SK-N-SH (cell line): ENCODE results near the gene PATE1. TPM values are rescaled to one million over a fixed set of nuclear protein-coding genes. Genes with fewer than 3 reads are reported as not detected.
A peak's percentile ranks its signal among the peaks of the same experiment; 100 is the strongest.

Source experiments
- CTCF ChIA-PET: fragments of 300-600, 350-600 bp; formaldehyde crosslinking; extraction: SDS; loops from one replicate; lab custom pipeline; 2021; lab: Yijun Ruan, JAX
- POLR2A ChIA-PET: fragments of 350-600 bp; sonication (Branson Sonifier 250); formaldehyde crosslinking; extraction: SDS; loops from one replicate; lab custom pipeline; 2020; ENCODE audit warnings: antibody characterized with exemption, inconsistent platforms; lab: Yijun Ruan, JAX
- DNase-seq: peaks from one replicate; pipeline ENCODE4 v3.0.0; 2012
- H2AFZ ChIP-seq: fragments of 200-600 bp; sonication (generic); 2 replicates; pipeline ENCODE4 v1.8.1; 2016; ENCODE audit warnings: antibody characterized with exemption, mild to moderate bottlenecking, low read depth
- H3F3A ChIP-seq: fragments of 200-600 bp; sonication (generic); replicated peaks from 2 replicates; pipeline ENCODE3; 2016; ENCODE audit warnings: antibody characterized with exemption, mild to moderate bottlenecking; ENCODE audit not compliant: insufficient read depth
- H3K27ac ChIP-seq, 2 experiments: fragments of 200-500 bp in 1 of 2; fragments of 200-600 bp in 1 of 2; sonication (Bioruptor generic) in 1 of 2; sonication (generic), shearing (Covaris generic) in 1 of 2; 2 replicates each; pipeline versions ENCODE4 v1.5.1 to v1.6.1; 2014 to 2016; ENCODE audit warnings: low read depth in 2 of 2, inconsistent platforms in 1 of 2, low read length in 1 of 2, mild to moderate bottlenecking in 1 of 2, mixed read lengths in 1 of 2
- H3K27me3 ChIP-seq: fragments of 200-600 bp; sonication (generic), shearing (Covaris generic); 2 replicates; pipeline ENCODE4 v1.6.1; 2016; ENCODE audit warnings: mixed run types; ENCODE audit not compliant: insufficient read depth
- H3K36me3 ChIP-seq, 2 experiments: fragments of 200-500 bp in 1 of 2; fragments of 200-600 bp in 1 of 2; sonication (Bioruptor generic) in 1 of 2; sonication (generic) in 1 of 2; replicated peaks in 1 of 2; 2 replicates each; pipeline versions ENCODE3 to v1.5.1; 2014 to 2016; ENCODE audit warnings: low read length in 1 of 2, mild to moderate bottlenecking in 1 of 2; ENCODE audit not compliant: insufficient read depth in 2 of 2, control insufficient read depth in 1 of 2
- H3K4me1 ChIP-seq, 2 experiments: fragments of 200-500 bp in 1 of 2; fragments of 200-600 bp in 1 of 2; sonication (Bioruptor generic) in 1 of 2; sonication (generic), shearing (Covaris generic) in 1 of 2; 2 replicates each; pipeline versions ENCODE4 v1.5.1 to v1.6.1; 2014 to 2016; ENCODE audit warnings: low read depth in 1 of 2, low read length in 1 of 2, mixed run types in 1 of 2; ENCODE audit not compliant: insufficient read depth in 2 of 2, control insufficient read depth in 1 of 2
- H3K4me2 ChIP-seq: fragments of 200-600 bp; sonication (generic), shearing (Covaris generic); 2 replicates; pipeline ENCODE4 v1.6.1; 2017; ENCODE audit warnings: mixed run types
- H3K4me3 ChIP-seq, 2 experiments: fragments of 200-500 bp in 1 of 2; fragments of 200-600 bp in 1 of 2; sonication (Bioruptor generic) in 1 of 2; sonication (generic), shearing (Covaris generic) in 1 of 2; 2 replicates each; pipeline versions ENCODE4 v1.5.1 to v1.8.1; 2014 to 2016; ENCODE audit warnings: low read depth in 2 of 2, inconsistent platforms in 1 of 2, low read length in 1 of 2, mild to moderate bottlenecking in 1 of 2, mixed read lengths in 1 of 2, moderate library complexity in 1 of 2
- H3K79me2 ChIP-seq: fragments of 200-600 bp; sonication (generic); 2 replicates; pipeline ENCODE4 v1.8.1; 2017; ENCODE audit warnings: mild to moderate bottlenecking; ENCODE audit not compliant: insufficient read depth
- H3K9ac ChIP-seq: fragments of 200-600 bp; sonication (generic); 2 replicates; pipeline ENCODE4 v1.6.1; 2017; ENCODE audit warnings: mixed run types
- H3K9me2 ChIP-seq: fragments of 200-600 bp; sonication (generic); 2 replicates; pipeline ENCODE4 v1.6.1; 2017; ENCODE audit warnings: mixed run types
- H3K9me3 ChIP-seq: fragments of 200-600 bp; sonication (generic); 2 replicates; pipeline ENCODE4 v1.6.1; 2017; ENCODE audit warnings: mixed run types, mild to moderate bottlenecking, moderate library complexity
- H4K20me1 ChIP-seq: fragments of 200-600 bp; sonication (generic); 2 replicates; pipeline ENCODE4 v1.6.1; 2017; ENCODE audit warnings: mild to moderate bottlenecking, mixed run types; ENCODE audit not compliant: insufficient read depth
- EP300 ChIP-seq, 2 experiments: IDR thresholded peaks; 2 replicates each; pipeline versions ENCODE4 v1.4.0 to v1.6.1; 2012; ENCODE audit warnings: borderline replicate concordance in 1 of 2, low read depth in 1 of 2, low read length in 1 of 2
- EZH2phosphoT487 ChIP-seq: fragments of 200-600 bp; sonication (generic); IDR thresholded peaks from 2 replicates; pipeline ENCODE4 v1.6.1; 2017; ENCODE audit warnings: low read depth, mixed run types, mild to moderate bottlenecking, antibody characterized with exemption, moderate library complexity, borderline replicate concordance
- FOSL2 ChIP-seq: IDR thresholded peaks from 2 replicates; pipeline ENCODE4 v1.4.0; 2012; ENCODE audit warnings: low read depth, mild to moderate bottlenecking, moderate library complexity, borderline replicate concordance
- FOXM1 ChIP-seq: IDR thresholded peaks from 2 replicates; pipeline ENCODE4 v1.4.0; 2012; ENCODE audit warnings: low read depth, mild to moderate bottlenecking
- GABPA ChIP-seq: IDR thresholded peaks from 2 replicates; pipeline ENCODE4 v1.4.0; 2012; ENCODE audit warnings: low read depth, mild to moderate bottlenecking
- GATA2 ChIP-seq: sonication (generic); formaldehyde crosslinking; IDR thresholded peaks from 2 replicates; pipeline ENCODE4 v1.5.0; 2020; ENCODE audit warnings: mild to moderate bottlenecking, missing genetic modification reagents
- MAX ChIP-seq: IDR thresholded peaks from 2 replicates; pipeline ENCODE4 v1.4.0; 2012; ENCODE audit warnings: low read depth
- MEF2A ChIP-seq: IDR thresholded peaks from 2 replicates; pipeline ENCODE4 v1.4.0; 2012; ENCODE audit warnings: low read depth, borderline replicate concordance
- NFIC ChIP-seq: IDR thresholded peaks from 2 replicates; pipeline ENCODE4 v1.4.0; 2012; ENCODE audit warnings: borderline replicate concordance
- RCOR1 ChIP-seq: fragments of 150-350 bp; IDR thresholded peaks from 2 replicates; pipeline ENCODE4 v1.6.1; 2017; ENCODE audit warnings: antibody characterized with exemption, low read length
- REST ChIP-seq: IDR thresholded peaks from 2 replicates; pipeline ENCODE4 v1.6.1; 2012; ENCODE audit warnings: mild to moderate bottlenecking, low read depth, low read length, moderate library complexity
- RFX5 ChIP-seq: IDR thresholded peaks from 2 replicates; pipeline ENCODE4 v1.6.1; 2012; ENCODE audit warnings: mild to moderate bottlenecking, improper control_type of control experiment, low read length
- SMC3 ChIP-seq: IDR thresholded peaks from 2 replicates; pipeline ENCODE4 v1.6.1; 2012; ENCODE audit warnings: low read depth, low read length, improper control_type of control experiment
- TAF1 ChIP-seq: IDR thresholded peaks from 2 replicates; pipeline ENCODE4 v1.6.1; 2012; ENCODE audit warnings: low read depth, mild to moderate bottlenecking, low read length, moderate library complexity, borderline replicate concordance
- TCF12 ChIP-seq: IDR thresholded peaks from 2 replicates; pipeline ENCODE4 v1.4.0; 2012
- TEAD4 ChIP-seq: IDR thresholded peaks from 2 replicates; pipeline ENCODE4 v1.4.0; 2012; ENCODE audit warnings: mild to moderate bottlenecking, borderline replicate concordance; ENCODE audit not compliant: insufficient read depth
- WGBS: methylation state at CpG from one replicate; pipeline ENCODE4 v1.1.6; 2017; ENCODE audit warnings: low lambda C conversion rate; 5-methylcytosine and 5-hydroxymethylcytosine counted together
- polyA plus RNA-seq, 3 experiments: library from polyadenylated mRNA; depleted of rRNA; stranded (reverse); fragments of >200 nt; gene quantifications; 2 replicates each; pipeline ENCODE4 v1.2.3, GENCODE V29; 2012
- TF ChIP-seq, protein P1 (sequence below): IDR thresholded peaks from 2 replicates; pipeline ENCODE4; 2012

Gene PATE1
- polyA plus RNA-seq, 1 of the 3 experiments (the other 2 are of a cell fraction) = not detected

DNA sequence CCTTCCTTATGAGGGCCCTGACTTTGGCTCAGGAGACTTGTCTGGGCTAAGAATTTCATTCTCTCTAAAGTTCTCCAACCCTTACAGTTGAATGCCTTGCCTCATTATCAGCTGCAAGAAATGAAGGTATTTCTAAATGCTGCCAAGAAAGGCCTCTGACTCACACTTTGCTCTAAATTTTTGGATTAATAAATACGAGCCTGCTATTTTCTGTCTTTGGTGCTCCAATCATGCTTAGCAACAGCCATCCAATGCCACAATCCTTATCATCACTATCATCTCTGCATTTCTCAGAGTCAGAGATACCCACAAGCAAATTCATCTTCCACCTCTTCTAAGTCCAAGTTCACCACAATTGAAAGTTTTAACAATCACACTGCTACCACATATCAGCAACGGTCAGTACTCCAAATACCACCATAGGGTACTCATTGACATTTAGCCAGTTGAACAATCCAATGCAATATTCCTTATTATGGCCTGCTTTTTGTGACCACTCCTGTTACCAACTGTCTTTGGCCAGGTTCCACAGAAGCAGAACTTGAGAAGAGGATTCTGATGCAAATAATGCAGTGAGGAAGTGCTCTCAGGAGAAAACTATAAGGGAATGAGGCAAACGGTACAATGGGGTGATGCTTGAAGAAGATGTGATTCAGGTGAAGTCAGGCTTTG lies 26.9 kb downstream of the PATE1 start (continued):
- TF ChIP-seq FOSL2 (peak; percentile 65), SMC3 (no peak), TEAD4 (peak; percentile 57; the same call in 1 of the 2 replicates), EP300 (IDR thresholded peaks at IDR 0.05; ENCODE audit: borderline replicate concordance in 1 of 2, low read depth in 1 of 2, low read length in 1 of 2) (peak in 1 of 2 experiments; percentile 54; a peak in 1 of 4 replicates), FOXM1 (peak; percentile 21; the same call in 1 of the 2 replicates), NFIC (peak; percentile 86; the same call in 1 of the 2 replicates), GABPA (no peak), MAX (0 out of 2 replicates have a peak, but pooled peaks have one; percentile 35), GATA2 (CRISPR knock-in tag) (no peak), TAF1 (no peak), RCOR1 (no peak)

DNA sequence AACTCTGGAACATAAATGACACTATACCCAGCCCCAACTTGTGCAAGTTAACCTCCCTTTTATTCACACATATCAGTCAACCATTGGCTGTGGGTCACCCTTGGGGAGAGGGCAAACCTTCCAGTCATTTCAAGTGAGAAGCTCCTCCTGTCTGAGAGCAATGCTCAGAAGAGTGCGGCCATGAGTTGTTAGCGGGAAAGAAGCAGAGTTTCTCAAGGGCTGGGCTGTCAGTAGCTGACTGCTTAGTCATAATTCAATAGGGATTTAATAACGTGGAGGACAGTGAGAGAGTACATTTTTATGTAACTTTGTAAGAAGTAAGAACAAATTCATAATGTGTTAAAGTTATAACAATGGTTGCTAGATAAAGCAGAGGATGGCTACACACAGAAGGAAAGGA lies 27.4 kb downstream of the PATE1 start:
- Histone ChIP-seq H2AFZ (peak overlapping the region; percentile 7; the same call in 1 of the 2 replicates), H3K27ac (peak overlapping the region in 1 of 2 experiments; percentile 68; a peak in 3 of 4 replicates), H3K36me3 (no peaks in the 10 kb centered on the region), H3K4me3 (no peak overlapping the region), H3K4me2 (peak overlapping the region; percentile 52), H3K79me2 (no peaks in the 10 kb centered on the region), H3K9me2 (no peaks in the 10 kb centered on the region), H3K9me3 (no peaks in the 10 kb centered on the region), H3F3A (peaks cover 22% of the 10 kb centered on the region), H3K4me1 (peaks cover 0 to 29% of the 10 kb centered on the region in 2 experiments; a peak in 2 of 4 replicates), H4K20me1 (no peaks in the 10 kb centered on the region), H3K9ac (peak overlapping the region; percentile 27; the same call in 1 of the 2 replicates), H3K27me3 (no peaks in the 10 kb centered on the region)
- 24% methylated on average over 3 of the region's 3 CpGs for WGBS
- no peak for DNase-seq
- CTCF ChIA-PET = no interaction called here
- POLR2A ChIA-PET = no interaction called here
- no peak for TF ChIP-seq TCF12
- TF ChIP-seq, protein P1, sequence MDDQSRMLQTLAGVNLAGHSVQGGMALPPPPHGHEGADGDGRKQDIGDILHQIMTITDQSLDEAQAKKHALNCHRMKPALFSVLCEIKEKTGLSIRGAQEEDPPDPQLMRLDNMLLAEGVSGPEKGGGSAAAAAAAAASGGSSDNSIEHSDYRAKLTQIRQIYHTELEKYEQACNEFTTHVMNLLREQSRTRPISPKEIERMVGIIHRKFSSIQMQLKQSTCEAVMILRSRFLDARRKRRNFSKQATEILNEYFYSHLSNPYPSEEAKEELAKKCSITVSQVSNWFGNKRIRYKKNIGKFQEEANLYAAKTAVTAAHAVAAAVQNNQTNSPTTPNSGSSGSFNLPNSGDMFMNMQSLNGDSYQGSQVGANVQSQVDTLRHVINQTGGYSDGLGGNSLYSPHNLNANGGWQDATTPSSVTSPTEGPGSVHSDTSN = peak; percentile 10; the same call in 1 of the 2 replicates

GRCh38 chr11:125777309-125777708 lies 31.2 kb downstream of the PATE1 start:
- Histone ChIP-seq H2AFZ (peak overlapping the region; percentile 29; the same call in 1 of the 2 replicates), H3F3A (peaks cover 19% of the 10 kb centered on the region), H3K4me1 (peaks cover 0 to 23% of the 10 kb centered on the region in 2 experiments; a peak in 2 of 4 replicates), H3K9ac (no peak overlapping the region), H4K20me1 (no peaks in the 10 kb centered on the region), H3K4me2 (peak overlapping the region; percentile 13; the same call in 1 of the 2 replicates), H3K9me2 (no peaks in the 10 kb centered on the region), H3K4me3 (no peak overlapping the region), H3K36me3 (no peaks in the 10 kb centered on the region), H3K27me3 (no peaks in the 10 kb centered on the region), H3K9me3 (no peaks in the 10 kb centered on the region), H3K79me2 (no peaks in the 10 kb centered on the region), H3K27ac (no peak overlapping the region)
- ChIA-PET POLR2A (no interaction called here), CTCF (no interaction called here)
- 32% methylated on average over 5 of the region's 5 CpGs for WGBS
- no peak for DNase-seq
- TF ChIP-seq REST = no peak
- no peak for TF ChIP-seq FOSL2
- TF ChIP-seq EZH2phosphoT487 = no peak
- no peak for TF ChIP-seq MEF2A
- TF ChIP-seq, protein P1 = peak; percentile 56
- 0 out of 4 replicates have a peak, but pooled peaks of 1 of the 2 experiments have one; percentile 27 for TF ChIP-seq EP300 (IDR thresholded peaks at IDR 0.05; ENCODE audit: borderline replicate concordance in 1 of 2, low read depth in 1 of 2, low read length in 1 of 2)
- TF ChIP-seq GATA2 (CRISPR knock-in tag) = no peak
- no peak for TF ChIP-seq RFX5
- no peak for TF ChIP-seq MAX
